HCT116 (cell line): ENCODE measurements around the gene MAP2K1. TPM values are rescaled to one million over a fixed set of nuclear protein-coding genes. Genes with fewer than 3 reads are reported as not detected.

Experiments
- ATAC-seq: fragments of 200-7000 bp; cut with Tn5 transposase; 2 replicates; pipeline ENCODE4 v1.9.1; 2020; ENCODE audit warnings: mild to moderate bottlenecking, moderate library complexity
- BruUV-seq: library from RNA; stranded (reverse); fragments of 400-500 nt; replicated peaks from 2 replicates; lab custom pipeline; 2021; lab: Mats Ljungman, UMichigan
- CTCF ChIA-PET: fragments of 300-600 bp; sonication (Branson Sonifier 250); formaldehyde crosslinking; loops from one replicate; lab custom pipeline; 2021; ENCODE audit warnings: antibody characterized with exemption; lab: Charles Lee
- POLR2A ChIA-PET: fragments of 300-600, 350-600 bp; sonication (Branson Sonifier 250); formaldehyde crosslinking; loops from one replicate; lab custom pipeline; 2021; ENCODE audit warnings: antibody characterized with exemption; lab: Charles Lee
- RAD21 ChIA-PET, 2 experiments: fragments of 300-600 bp; sonication (Branson Sonifier 250); formaldehyde crosslinking; loops; one replicate each; lab custom pipeline; 2023; ENCODE audit warnings: low total read pairs in 2 of 2; ENCODE audit not compliant: uncharacterized antibody in 2 of 2, unreplicated experiment in 2 of 2, low non-redundant PET in 1 of 2; lab: Charles Lee
- DNase-seq: peaks from one replicate; pipeline ENCODE4 v3.0.0-alpha.2; 2010; ENCODE audit warnings: low read depth, low spot score
- H2AFZ ChIP-seq: fragments of 200-600 bp; shearing (Covaris generic), sonication (generic); 2 replicates; pipeline ENCODE4 v1.6.1; 2017; ENCODE audit warnings: low read depth, mixed run types, mixed read lengths, antibody characterized with exemption, low read length; ENCODE audit not compliant: poor library complexity, severe bottlenecking
- H3K27ac ChIP-seq: 2 replicates; pipeline ENCODE4 v1.5.1; 2012; ENCODE audit warnings: low read depth, low read length
- H3K27me3 ChIP-seq: fragments of 200-600 bp; sonication (generic); 2 replicates; pipeline ENCODE4 v1.6.1; 2016; ENCODE audit warnings: mixed run types, low read length, mixed read lengths; ENCODE audit not compliant: insufficient read depth
- H3K36me3 ChIP-seq, 2 experiments: fragments of 200-500 bp in 1 of 2; fragments of 200-600 bp in 1 of 2; sonication (Bioruptor generic) in 1 of 2; sonication (generic) in 1 of 2; 2 replicates each; pipeline versions ENCODE4 v1.5.1 to v1.6.1; 2014 to 2016; ENCODE audit warnings: low read length in 2 of 2, inconsistent platforms in 1 of 2, mixed read lengths in 1 of 2, mixed run types in 1 of 2; ENCODE audit not compliant: insufficient read depth in 2 of 2, control insufficient read depth in 1 of 2
- H3K4me1 ChIP-seq, 2 experiments: fragments of 200-600 bp in 1 of 2; sonication (generic) in 1 of 2; 2 replicates each; pipeline versions ENCODE4 v1.5.1 to v1.6.1; 2012 to 2017; ENCODE audit warnings: low read length in 2 of 2, inconsistent platforms in 1 of 2, mild to moderate bottlenecking in 1 of 2, mixed read lengths in 1 of 2, mixed run types in 1 of 2, moderate library complexity in 1 of 2; ENCODE audit not compliant: insufficient read depth in 2 of 2, control insufficient read depth in 1 of 2
- H3K4me2 ChIP-seq: fragments of 200-600 bp; sonication (generic); 2 replicates; pipeline ENCODE4 v1.6.1; 2017; ENCODE audit warnings: mixed run types, low read length, mixed read lengths
- H3K4me3 ChIP-seq, 2 experiments: fragments of 200-600 bp in 1 of 2; sonication (generic) in 1 of 2; replicated peaks in 1 of 2; 2 replicates each; pipeline ENCODE4 v1.5.1; 2011 to 2016; ENCODE audit warnings: low read length in 2 of 2, control low read depth in 1 of 2, low read depth in 1 of 2, mild to moderate bottlenecking in 1 of 2, mixed read lengths in 1 of 2, mixed run types in 1 of 2
- H3K79me2 ChIP-seq: fragments of 200-600 bp; sonication (generic); 2 replicates; pipeline ENCODE4 v1.6.1; 2017; ENCODE audit warnings: mild to moderate bottlenecking, mixed run types, low read length, moderate library complexity, mixed read lengths; ENCODE audit not compliant: insufficient read depth
- H3K9ac ChIP-seq: fragments of 200-600 bp; sonication (generic); 2 replicates; pipeline ENCODE4 v1.6.1; 2016; ENCODE audit warnings: low read length, mixed read lengths
- H3K9me2 ChIP-seq: fragments of 200-600 bp; sonication (generic), shearing (Covaris generic); 2 replicates; pipeline ENCODE4 v1.6.1; 2017; ENCODE audit warnings: mixed run types, mild to moderate bottlenecking, moderate library complexity; ENCODE audit not compliant: insufficient read depth
- H3K9me3 ChIP-seq, 2 experiments: fragments of 200-500 bp in 1 of 2; fragments of 200-600 bp in 1 of 2; sonication (Bioruptor generic) in 1 of 2; sonication (generic) in 1 of 2; 2 replicates each; pipeline ENCODE4 v1.6.1; 2014 to 2017; ENCODE audit warnings: low read length in 2 of 2, mixed read lengths in 2 of 2, inconsistent platforms in 1 of 2, low read depth in 1 of 2, mild to moderate bottlenecking in 1 of 2, mixed run types in 1 of 2, moderate library complexity in 1 of 2; ENCODE audit not compliant: control insufficient read depth in 1 of 2, insufficient read depth in 1 of 2
- H4K20me1 ChIP-seq: fragments of 200-600 bp; sonication (generic), shearing (Covaris generic); 2 replicates; pipeline ENCODE4 v1.6.1; 2017; ENCODE audit warnings: mixed run types, mild to moderate bottlenecking, moderate library complexity; ENCODE audit not compliant: insufficient read depth
- ATF3 ChIP-seq: IDR thresholded peaks from 2 replicates; pipeline ENCODE4 v1.6.1; 2012
- CBX3 ChIP-seq: IDR thresholded peaks from 2 replicates; pipeline ENCODE4 v1.6.1; 2012; ENCODE audit warnings: low read depth
- CEBPB ChIP-seq: IDR thresholded peaks from 2 replicates; pipeline ENCODE4 v1.6.1; 2012; ENCODE audit warnings: low read depth
- CTCF ChIP-seq, 3 experiments: fragments of 200-600 bp in 1 of 3; sonication (generic) in 1 of 3; IDR thresholded peaks in 2 of 3; conservative IDR thresholded peaks in 1 of 3; 2 replicates each; pipeline ENCODE4 v1.5.1; 2012 to 2017; ENCODE audit warnings: low read depth in 2 of 3, low read length in 2 of 3, antibody characterized with exemption in 1 of 3, borderline replicate concordance in 1 of 3, control low read depth in 1 of 3, mild to moderate bottlenecking in 1 of 3, mixed read lengths in 1 of 3, mixed run types in 1 of 3, moderate library complexity in 1 of 3; ENCODE audit not compliant: insufficient read depth in 1 of 3
- EZH2phosphoT487 ChIP-seq: fragments of 200-600 bp; IDR thresholded peaks from 2 replicates; pipeline ENCODE4 v1.6.1; 2018; ENCODE audit warnings: antibody characterized with exemption, borderline replicate concordance
- FOSL1 ChIP-seq: IDR thresholded peaks from 2 replicates; pipeline ENCODE4 v1.6.1; 2012; ENCODE audit warnings: low read depth
- JUND ChIP-seq: IDR thresholded peaks from 2 replicates; pipeline ENCODE4 v1.6.1; 2012
- MAX ChIP-seq: IDR thresholded peaks from 2 replicates; pipeline ENCODE4 v1.6.1; 2012
- POLR2A ChIP-seq: IDR thresholded peaks from 2 replicates; pipeline ENCODE4 v1.7.0; 2011; ENCODE audit warnings: borderline replicate concordance; ENCODE audit not compliant: insufficient read depth, insufficient read length; ENCODE audit errors: extremely low read depth
- POLR2AphosphoS5 ChIP-seq: IDR thresholded peaks from 2 replicates; pipeline ENCODE4 v1.6.1; 2011; ENCODE audit warnings: mild to moderate bottlenecking, low read depth, low read length, moderate library complexity
- REST ChIP-seq: IDR thresholded peaks from 2 replicates; pipeline ENCODE4 v1.6.1; 2012; ENCODE audit warnings: low read depth
- SP1 ChIP-seq: IDR thresholded peaks from 2 replicates; pipeline ENCODE4 v1.6.1; 2012; ENCODE audit warnings: low read depth
- SRF ChIP-seq: IDR thresholded peaks from 2 replicates; pipeline ENCODE4 v1.6.1; 2012; ENCODE audit warnings: low read depth
- YY1 ChIP-seq: IDR thresholded peaks from 2 replicates; pipeline ENCODE4 v1.6.1; 2011; ENCODE audit warnings: low read length, low read depth, moderate library complexity, mild to moderate bottlenecking; ENCODE audit not compliant: insufficient replicate concordance; ENCODE audit errors: extremely low read depth
- ZBTB33 ChIP-seq: IDR thresholded peaks from 2 replicates; pipeline ENCODE4 v1.6.1; 2011; ENCODE audit warnings: mild to moderate bottlenecking, low read length, moderate library complexity; ENCODE audit not compliant: insufficient replicate concordance; ENCODE audit errors: extremely low read depth
- ZFX ChIP-seq: fragments of 450-650 bp; IDR thresholded peaks from 2 replicates; pipeline ENCODE4 v1.6.1; 2017
- ZNF274 ChIP-seq: fragments of 200-500 bp; sonication (Bioruptor generic); IDR thresholded peaks from 2 replicates; pipeline ENCODE4 v1.6.1; 2014; ENCODE audit warnings: mild to moderate bottlenecking, low read depth, low read length, inconsistent platforms
- intact Hi-C: fragments of 100-400 bp; cut with micrococcal nuclease; formaldehyde crosslinking; loops from 2 replicates; pipeline ENCODE4 v1.10.0; 2022
- total RNA-seq: library from RNA; stranded (reverse); gene quantifications from one replicate; pipeline ENCODE4 v1.2.1, GENCODE V29; 2021; ENCODE audit not compliant: unreplicated experiment

Gene MAP2K1
- total RNA-seq, 1 experiment from 2014 or later, result 52.3 TPM

- Histone ChIP-seq H3K4me3 (no peak overlapping the region), H3K79me2 (no peaks in the 10 kb centered on the region; the same call in 1 of the 2 replicates), H3K4me2 (peak overlapping the region; percentile 52), H3K9me2 (no peaks in the 10 kb centered on the region), H3K27ac (peak overlapping the region; percentile 23), H3K9ac (0 out of 2 replicates have a peak overlapping the region, but pooled peaks have one; percentile 8), H4K20me1 (no peaks in the 10 kb centered on the region), H3K27me3 (no peaks in the 10 kb centered on the region), H3K4me1 (peaks cover 36 to 42% of the 10 kb centered on the region in 2 experiments), H2AFZ (no peak overlapping the region), H3K36me3 (peaks cover 4 to 14% of the 10 kb centered on the region in 2 experiments; a peak in 3 of 4 replicates), H3K9me3 (no peaks in the 10 kb centered on the region)
- no TSS peak for BruUV-seq
- no peak for TF ChIP-seq MAX
- TF ChIP-seq ZBTB33, result no peak
- TF ChIP-seq SP1, result no peak
- TF ChIP-seq POLR2AphosphoS5, result no peak
- no peak for TF ChIP-seq SRF
- TF ChIP-seq CBX3, result no peak
- no peak for TF ChIP-seq FOSL1
- TF ChIP-seq REST, result no peak
- no peak for TF ChIP-seq CTCF (IDR thresholded peaks at IDR 0.05 in 2 of 3, conservative IDR thresholded peaks at IDR 0.05 in 1 of 3; ENCODE audit: borderline replicate concordance in 1 of 3, insufficient read depth in 1 of 3, low read depth in 2 of 3, low read length in 2 of 3)
- TF ChIP-seq EZH2phosphoT487, result no peak
- no peak for TF ChIP-seq ZFX
- no peak for TF ChIP-seq YY1
- TF ChIP-seq ZNF274, result no peak
- TF ChIP-seq POLR2A, result no peak
- TF ChIP-seq CEBPB, result no peak
- TF ChIP-seq JUND, result no peak
- TF ChIP-seq ATF3, result no peak
- RAD21 ChIA-PET, result no interaction called here
- ATAC-seq (no peak), DNase-seq (no peak)
- intact Hi-C loops, result no loop called here
- POLR2A ChIA-PET, result no interaction called here
- CTCF ChIA-PET, result no interaction called here
Observed at GRCh38 chr15:66482539-66482938, 95.8 kb downstream of the MAP2K1 start.
